Gastroesophageal sphincter (tissue), 4 donors: ENCODE measurements around the gene FBXO45. TPM values are rescaled to one million over a fixed set of nuclear protein-coding genes. Genes with fewer than 3 reads are reported as not detected.

Source experiments
- ATAC-seq: fragments of 150-250 bp; one replicate; pipeline ENCODE4 v1.9.1; 2016; ENCODE audit warnings: mild to moderate bottlenecking, moderate library complexity
- H3K27ac ChIP-seq, 4 donors: fragments of 200-600 bp; sonication (generic) in 3 of 4; 1 replicate in 3 of 4; 2 replicates in 1 of 4; pipeline ENCODE4 v1.5.1; 2016 to 2019
- H3K27me3 ChIP-seq: fragments of 200-600 bp; sonication (generic); one replicate; pipeline ENCODE4 v1.5.1; 2019
- H3K36me3 ChIP-seq, 2 donors: fragments of 200-600 bp; sonication (generic); one replicate each; pipeline ENCODE4 v1.5.1; 2019; ENCODE audit warnings: control low read depth in 1 of 2
- H3K4me1 ChIP-seq, 3 donors: fragments of 200-600 bp; sonication (generic); 1 replicate in 2 of 3; 2 replicates in 1 of 3; pipeline ENCODE4 v1.5.1; 2016 to 2019; ENCODE audit warnings: control low read depth in 2 of 3
- H3K4me3 ChIP-seq, 2 donors: fragments of 200-600 bp; sonication (generic); one replicate each; pipeline ENCODE4 v1.5.1; 2019; ENCODE audit warnings: mild to moderate bottlenecking in 1 of 2, moderate library complexity in 1 of 2
- H3K9me3 ChIP-seq, 3 donors: fragments of 200-600 bp; sonication (generic); one replicate each; pipeline ENCODE4 v1.5.1; 2017 to 2019; ENCODE audit warnings: control low read depth in 2 of 3
- EP300 ChIP-seq: sonication (generic); formaldehyde crosslinking; IDR thresholded peaks from one replicate; pipeline ENCODE4 v1.6.1; 2017; ENCODE audit warnings: antibody characterized with exemption, mild to moderate bottlenecking
- POLR2A ChIP-seq, 2 donors: fragments of 450-650 bp; IDR thresholded peaks; one replicate each; pipeline ENCODE4 v1.6.1; 2017; ENCODE audit warnings: antibody characterized with exemption in 2 of 2, mild to moderate bottlenecking in 2 of 2, moderate library complexity in 1 of 2
- POLR2AphosphoS5 ChIP-seq: sonication (generic); formaldehyde crosslinking; IDR thresholded peaks from one replicate; pipeline ENCODE4 v1.6.1; 2017; ENCODE audit warnings: antibody characterized with exemption
- WGBS, 2 donors: methylation state at CpG; one replicate each; pipeline ENCODE4 v1.1.5; 2018; ENCODE audit warnings: low coverage in 1 of 2; 5-methylcytosine and 5-hydroxymethylcytosine counted together
- total RNA-seq, 4 donors: library from RNA; depleted of rRNA; stranded (reverse); fragments of >200 nt; gene quantifications; one replicate each; pipeline ENCODE4 v1.1.0, GENCODE V29; 2016
- TF ChIP-seq, protein P1 (sequence below), 4 experiments: fragments of 200-600 bp in 2 of 4; fragments of 450-650 bp in 2 of 4; sonication (generic) in 1 of 4; IDR thresholded peaks; one replicate each; pipeline ENCODE4 v1.5.1; 2017 to 2019; ENCODE audit warnings: antibody characterized with exemption in 4 of 4, mild to moderate bottlenecking in 2 of 4, moderate library complexity in 2 of 4

FBXO45 gene
- total RNA-seq, 4 donors from 2014 or later: 9.8 to 16.6 (median 13.4) TPM

- H3K9me3 ChIP-seq: no peaks in the 10 kb centered on the region
- H3K27ac ChIP-seq: peak overlapping the region; percentile 32 to 82 (median 74)
- H3K36me3 ChIP-seq: no peaks in the 10 kb centered on the region
- TF ChIP-seq, protein P1, sequence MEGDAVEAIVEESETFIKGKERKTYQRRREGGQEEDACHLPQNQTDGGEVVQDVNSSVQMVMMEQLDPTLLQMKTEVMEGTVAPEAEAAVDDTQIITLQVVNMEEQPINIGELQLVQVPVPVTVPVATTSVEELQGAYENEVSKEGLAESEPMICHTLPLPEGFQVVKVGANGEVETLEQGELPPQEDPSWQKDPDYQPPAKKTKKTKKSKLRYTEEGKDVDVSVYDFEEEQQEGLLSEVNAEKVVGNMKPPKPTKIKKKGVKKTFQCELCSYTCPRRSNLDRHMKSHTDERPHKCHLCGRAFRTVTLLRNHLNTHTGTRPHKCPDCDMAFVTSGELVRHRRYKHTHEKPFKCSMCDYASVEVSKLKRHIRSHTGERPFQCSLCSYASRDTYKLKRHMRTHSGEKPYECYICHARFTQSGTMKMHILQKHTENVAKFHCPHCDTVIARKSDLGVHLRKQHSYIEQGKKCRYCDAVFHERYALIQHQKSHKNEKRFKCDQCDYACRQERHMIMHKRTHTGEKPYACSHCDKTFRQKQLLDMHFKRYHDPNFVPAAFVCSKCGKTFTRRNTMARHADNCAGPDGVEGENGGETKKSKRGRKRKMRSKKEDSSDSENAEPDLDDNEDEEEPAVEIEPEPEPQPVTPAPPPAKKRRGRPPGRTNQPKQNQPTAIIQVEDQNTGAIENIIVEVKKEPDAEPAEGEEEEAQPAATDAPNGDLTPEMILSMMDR (IDR thresholded peaks at IDR 0.05): no peak
- peak; percentile 50 for TF ChIP-seq POLR2AphosphoS5
- TF ChIP-seq POLR2A (IDR thresholded peaks at IDR 0.05): no peak
- peak; percentile 60 for TF ChIP-seq EP300
- peak; percentile 58 for ATAC-seq
- H3K27me3 ChIP-seq: no peaks in the 10 kb centered on the region
- peaks cover 7 to 51% (median 16%) of the 10 kb centered on the region in 3 donors for H3K4me1 ChIP-seq
- no peak overlapping the region for H3K4me3 ChIP-seq
- 63 to 65% methylated on average over 12 of the region's 12 CpGs for WGBS, 2 donors
These were observed 55.8 kb downstream of the FBXO45 start for GRCh38 chr3:196624067-196624790.

GRCh38 chr3:196624907-196625306, 56.4 kb downstream of the FBXO45 start:
- TF ChIP-seq POLR2AphosphoS5 (peak; percentile 8), POLR2A (IDR thresholded peaks at IDR 0.05) (no peak)
- H3K27ac ChIP-seq: peak overlapping the region; percentile 32 to 82 (median 74)
- peaks cover 6 to 45% (median 15%) of the 10 kb centered on the region in 3 donors for H3K4me1 ChIP-seq
- no peaks in the 10 kb centered on the region for H3K27me3 ChIP-seq
- peak; percentile 46 for ATAC-seq
- no peaks in the 10 kb centered on the region for H3K9me3 ChIP-seq
- no peak overlapping the region for H3K4me3 ChIP-seq
- WGBS, 2 donors: 73 to 90% methylated on average over 9 to 16 of the region's 16 CpGs
- H3K36me3 ChIP-seq: no peaks in the 10 kb centered on the region

DNA sequence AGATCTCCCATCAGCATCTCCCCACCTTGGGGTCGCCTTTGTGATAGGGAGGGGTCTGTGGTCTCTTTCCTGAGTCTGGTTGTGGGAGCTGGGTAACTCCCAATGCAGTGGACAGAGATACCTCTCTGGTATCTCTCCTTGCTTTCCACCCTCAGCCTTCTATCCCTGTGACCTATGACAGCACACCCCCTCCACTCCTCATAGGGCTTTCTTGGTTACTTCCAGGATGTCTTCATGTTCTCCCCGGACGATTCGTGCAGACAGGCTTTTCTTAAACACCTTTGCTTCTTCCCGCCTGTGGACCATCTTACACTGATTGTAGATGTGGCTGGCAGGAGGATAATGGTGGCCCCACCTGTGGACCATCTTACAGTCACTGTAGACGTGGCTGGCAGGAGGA, 56.9 kb downstream of the FBXO45 start:
- H3K9me3 ChIP-seq: no peaks in the 10 kb centered on the region
- H3K36me3 ChIP-seq: no peaks in the 10 kb centered on the region
- no peaks in the 10 kb centered on the region for H3K27me3 ChIP-seq
- peaks cover 1 to 41% (median 12%) of the 10 kb centered on the region in 3 donors for H3K4me1 ChIP-seq
- H3K4me3 ChIP-seq: no peak overlapping the region
- peak overlapping the region in 3 of 4 donors; percentile 69 to 82 (median 79) for H3K27ac ChIP-seq
- WGBS, 2 donors: 93 to 100% methylated on average over 1 to 5 of the region's 6 CpGs
- TF ChIP-seq, protein P1 (IDR thresholded peaks at IDR 0.05): no peak
- TF ChIP-seq EP300: no peak
- no peak for TF ChIP-seq POLR2AphosphoS5
- no peak for TF ChIP-seq POLR2A (IDR thresholded peaks at IDR 0.05)
- no peak for ATAC-seq

GRCh38 chr3:196627918-196628231, 59.4 kb downstream of the FBXO45 start:
- no peak for TF ChIP-seq EP300
- no peak for TF ChIP-seq POLR2AphosphoS5
- TF ChIP-seq POLR2A (IDR thresholded peaks at IDR 0.05): no peak
- TF ChIP-seq, protein P1 (IDR thresholded peaks at IDR 0.05): no peak
- ATAC-seq: no peak
- no peak overlapping the region for H3K4me3 ChIP-seq
- H3K27me3 ChIP-seq: no peaks in the 10 kb centered on the region
- H3K4me1 ChIP-seq: peaks cover 0 to 46% (median 10%) of the 10 kb centered on the region in 3 donors
- H3K27ac ChIP-seq: peak overlapping the region in 2 of 4 donors; percentile 9 to 14
- WGBS, 2 donors: 81 to 100% methylated on average over 1 to 5 of the region's 8 CpGs
- no peaks in the 10 kb centered on the region for H3K36me3 ChIP-seq
- H3K9me3 ChIP-seq: no peaks in the 10 kb centered on the region

DNA sequence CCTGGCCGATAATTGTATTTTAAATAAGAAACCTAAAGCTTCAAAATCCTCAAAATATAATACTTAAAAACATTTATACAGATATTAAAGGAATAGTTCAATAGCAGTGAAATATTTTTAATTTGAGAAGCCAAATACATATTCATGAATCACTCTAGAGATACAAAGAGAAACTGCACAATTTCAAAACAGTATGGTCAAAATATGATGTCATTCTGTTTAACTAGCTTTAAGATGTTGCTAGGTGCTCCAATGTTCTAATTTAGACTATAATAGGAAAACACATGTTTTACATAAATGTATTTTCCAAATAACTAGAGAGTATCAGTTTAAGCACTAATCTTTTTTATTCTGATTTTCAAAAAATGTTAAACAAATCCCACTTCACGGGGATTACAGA, 60.8 kb downstream of the FBXO45 start:
- peaks cover 0 to 46% (median 3%) of the 10 kb centered on the region in 3 donors for H3K4me1 ChIP-seq
- H3K4me3 ChIP-seq: no peak overlapping the region
- H3K27ac ChIP-seq: no peak overlapping the region
- H3K36me3 ChIP-seq: no peaks in the 10 kb centered on the region
- no peaks in the 10 kb centered on the region for H3K27me3 ChIP-seq
- 86 to 96% methylated on average over 2 of the region's 2 CpGs for WGBS, 2 donors
- no peaks in the 10 kb centered on the region for H3K9me3 ChIP-seq
- no peak for TF ChIP-seq POLR2AphosphoS5
- TF ChIP-seq EP300: no peak
- TF ChIP-seq, protein P1 (IDR thresholded peaks at IDR 0.05): no peak
- no peak for TF ChIP-seq POLR2A (IDR thresholded peaks at IDR 0.05)
- ATAC-seq: no peak
